Subcutaneous adipose tissue (tissue), 4 donors: ENCODE data around the gene CYB561D1. TPM values are rescaled to one million over a fixed set of nuclear protein-coding genes. Genes with fewer than 3 reads are reported as not detected.

Experiments used
- total RNA-seq, 4 donors: library from RNA; depleted of rRNA; stranded (reverse); fragments of >200 nt; gene quantifications; one replicate each; pipeline ENCODE4 v1.1.0, GENCODE V29; 2016
- TF ChIP-seq, protein P1 (sequence below): fragments of 450-650 bp; IDR thresholded peaks from one replicate; pipeline ENCODE4 v1.5.1; 2016; ENCODE audit warnings: low read depth, mild to moderate bottlenecking, control low read depth, antibody characterized with exemption, moderate library complexity

CYB561D1 gene
- total RNA-seq, 4 donors from 2014 or later, result 4.0 to 6.6 (median 5.5) TPM

DNA sequence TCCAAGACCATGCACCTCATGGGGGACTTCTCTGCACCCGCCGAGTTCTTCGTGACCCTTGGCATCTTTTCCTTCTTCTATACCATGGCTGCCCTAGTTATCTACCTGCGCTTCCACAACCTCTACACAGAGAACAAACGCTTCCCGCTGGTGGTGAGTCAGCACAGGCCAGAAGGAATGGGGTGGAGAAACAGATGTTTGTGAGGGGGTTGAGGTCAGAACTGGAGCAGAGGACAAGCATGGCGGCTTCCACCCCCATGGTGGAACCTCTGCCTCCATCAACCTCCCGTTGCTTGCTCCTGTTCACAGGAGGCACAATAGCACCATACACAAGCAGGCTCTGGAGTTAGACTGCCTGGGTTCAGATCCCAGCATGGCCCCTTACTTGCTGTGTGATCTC lies 17.1 kb upstream of the CYB561D1 start:
- TF ChIP-seq, protein P1, sequence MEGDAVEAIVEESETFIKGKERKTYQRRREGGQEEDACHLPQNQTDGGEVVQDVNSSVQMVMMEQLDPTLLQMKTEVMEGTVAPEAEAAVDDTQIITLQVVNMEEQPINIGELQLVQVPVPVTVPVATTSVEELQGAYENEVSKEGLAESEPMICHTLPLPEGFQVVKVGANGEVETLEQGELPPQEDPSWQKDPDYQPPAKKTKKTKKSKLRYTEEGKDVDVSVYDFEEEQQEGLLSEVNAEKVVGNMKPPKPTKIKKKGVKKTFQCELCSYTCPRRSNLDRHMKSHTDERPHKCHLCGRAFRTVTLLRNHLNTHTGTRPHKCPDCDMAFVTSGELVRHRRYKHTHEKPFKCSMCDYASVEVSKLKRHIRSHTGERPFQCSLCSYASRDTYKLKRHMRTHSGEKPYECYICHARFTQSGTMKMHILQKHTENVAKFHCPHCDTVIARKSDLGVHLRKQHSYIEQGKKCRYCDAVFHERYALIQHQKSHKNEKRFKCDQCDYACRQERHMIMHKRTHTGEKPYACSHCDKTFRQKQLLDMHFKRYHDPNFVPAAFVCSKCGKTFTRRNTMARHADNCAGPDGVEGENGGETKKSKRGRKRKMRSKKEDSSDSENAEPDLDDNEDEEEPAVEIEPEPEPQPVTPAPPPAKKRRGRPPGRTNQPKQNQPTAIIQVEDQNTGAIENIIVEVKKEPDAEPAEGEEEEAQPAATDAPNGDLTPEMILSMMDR, result no peak

- TF ChIP-seq, protein P1, result no peak
These were observed 16.1 kb upstream of the CYB561D1 start for GRCh38 chr1:109477821-109478220.

- TF ChIP-seq, protein P1, result no peak
These were observed 15.1 kb upstream of the CYB561D1 start for GRCh38 chr1:109478806-109479205.

GRCh38 chr1:109479311-109479710 lies 14.6 kb upstream of the CYB561D1 start:
- TF ChIP-seq, protein P1, result no peak

- TF ChIP-seq, protein P1, result no peak
These were observed 14.0 kb upstream of the CYB561D1 start for GRCh38 chr1:109479901-109480300.

DNA sequence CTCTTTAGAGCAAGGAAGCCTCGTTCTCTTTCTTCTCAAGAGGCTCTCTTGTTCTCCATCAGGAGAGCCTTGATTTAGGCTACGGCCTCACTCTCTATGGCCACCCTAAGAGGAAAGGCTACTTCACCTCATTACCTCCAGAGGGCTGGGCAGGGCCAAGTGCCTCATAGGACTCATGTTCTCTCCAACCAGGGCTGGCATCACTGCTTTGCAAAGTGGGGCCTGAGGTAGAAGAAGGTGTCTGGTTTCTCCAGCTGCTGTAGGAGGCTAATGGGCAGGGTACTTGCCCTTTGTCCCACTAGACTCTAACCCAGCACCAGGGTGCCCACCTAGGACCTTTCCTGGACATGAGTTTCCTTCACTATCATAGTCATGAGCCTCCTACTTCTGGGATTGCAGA lies 12.2 kb upstream of the CYB561D1 start:
- TF ChIP-seq, protein P1, result no peak

- TF ChIP-seq, protein P1, result no peak
These were observed 11.7 kb upstream of the CYB561D1 start for GRCh38 chr1:109482242-109482641.
